Measurements from ENCODE around the gene TRIM28.

The TRIM28 gene

GRCh38 chr19:58581227-58582141 is 37.6 kb downstream of the TRIM28 start:
- no peak for DNase-seq

DNA sequence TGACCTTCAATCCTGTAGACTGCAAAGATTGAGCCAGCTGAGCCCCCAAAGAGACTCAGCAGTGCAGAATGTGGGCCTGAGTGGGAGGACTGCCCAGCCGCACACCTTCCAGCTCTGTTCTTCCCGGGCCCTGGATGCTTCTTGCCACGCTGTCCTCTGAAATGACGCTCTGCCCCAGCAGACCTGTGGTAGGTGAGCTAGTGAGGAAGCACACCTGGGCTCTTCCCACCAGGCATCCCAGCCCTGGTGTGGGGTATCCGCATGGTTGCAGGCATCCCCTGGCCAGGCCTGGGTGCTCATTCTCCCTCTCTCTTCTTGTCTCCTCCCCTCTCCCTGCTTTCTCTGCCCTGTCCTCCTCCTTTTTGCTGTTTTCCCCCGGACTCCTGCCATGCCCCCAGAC is 39.1 kb downstream of the TRIM28 start:
- DNase-seq = no peak

DNA sequence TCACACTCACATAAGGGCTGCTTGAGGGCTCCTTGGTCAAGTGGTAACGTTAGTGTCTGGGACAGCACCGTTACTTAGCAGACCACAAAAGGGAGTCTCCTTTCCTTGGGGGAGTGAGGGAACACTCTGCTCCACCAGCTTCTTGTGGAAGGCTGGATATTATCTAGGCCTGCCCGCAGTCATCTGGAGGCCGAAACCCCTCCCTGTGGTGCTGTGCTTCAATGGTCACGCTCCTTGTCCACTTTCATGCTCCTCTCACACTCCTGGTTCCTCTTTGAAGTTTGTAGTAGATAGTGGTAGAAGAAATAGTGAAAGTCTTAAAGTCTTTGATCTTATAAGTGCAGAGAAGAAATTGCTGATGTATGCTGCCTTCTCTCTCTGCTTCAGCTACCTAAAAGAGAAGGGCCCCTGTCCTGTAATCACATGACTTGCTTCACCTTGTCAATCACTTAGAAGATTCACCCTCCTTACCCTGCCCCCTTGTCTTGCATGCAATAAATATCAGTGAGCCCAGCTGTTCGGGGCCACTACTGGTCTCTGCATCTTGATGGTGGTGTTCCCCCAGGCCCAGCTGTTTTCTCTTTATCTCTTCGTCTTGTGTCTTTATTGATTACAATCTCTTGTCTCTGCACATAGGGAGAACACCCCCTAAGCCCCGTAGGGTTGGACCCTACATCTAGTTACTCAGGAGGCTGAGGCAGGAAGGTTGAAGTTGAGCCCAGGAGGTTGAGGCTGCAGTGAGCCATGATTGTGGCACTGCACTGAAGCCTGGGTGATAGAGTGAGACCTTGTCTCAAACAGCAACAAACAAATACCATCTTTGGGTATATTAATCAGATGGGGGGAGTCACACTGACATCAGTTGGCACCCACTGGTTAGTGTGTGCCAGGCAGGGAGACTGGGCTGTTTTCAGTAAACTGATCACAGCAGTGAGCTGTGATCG is 40.9 kb downstream of the TRIM28 start:
- no peak for DNase-seq

DNA sequence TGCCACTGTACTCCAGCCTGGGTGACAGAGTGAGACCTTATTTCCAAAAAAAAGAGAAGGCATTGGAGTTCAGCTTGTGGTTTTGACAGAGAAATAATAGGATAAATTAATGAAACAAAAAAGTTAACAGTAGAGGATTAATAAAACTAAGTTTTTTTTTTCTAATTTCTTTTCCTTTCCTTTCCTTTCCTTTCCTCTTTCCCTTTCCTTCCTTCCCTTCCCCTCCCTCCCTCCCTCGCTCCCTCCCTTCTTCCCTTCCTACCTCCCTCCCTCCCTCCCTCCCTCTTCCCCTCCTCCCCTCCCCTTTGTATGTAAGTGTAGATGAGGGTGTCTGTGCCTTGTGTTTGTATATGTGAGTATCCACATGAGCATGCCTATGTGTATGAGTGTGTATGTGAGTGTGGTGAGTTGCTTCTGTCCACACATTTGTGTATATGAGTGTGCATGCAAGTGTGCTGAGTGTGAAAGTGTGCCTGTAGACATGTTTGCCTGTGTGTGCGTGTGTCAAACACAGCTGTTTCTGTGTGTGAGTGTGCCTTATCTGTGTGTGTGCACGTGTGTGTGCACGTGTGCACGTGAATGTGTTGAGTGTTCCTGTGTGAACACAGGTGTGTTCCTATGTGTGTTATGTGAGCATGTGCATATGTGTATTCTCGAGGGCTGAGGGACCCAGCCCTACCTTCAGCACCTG is 41.7 kb downstream of the TRIM28 start:
- no peak for DNase-seq

- no peak for DNase-seq
Observed at GRCh38 chr19:58586133-58586765, 42.4 kb downstream of the TRIM28 start.

Measured in NCI-H1092 (cell line).